ENCODE results near the gene PHC1. TPM values are rescaled to one million over a fixed set of nuclear protein-coding genes. Genes with fewer than 3 reads are reported as not detected.
"Not testable (repeated sequence)": the region's sequence is repeated elsewhere in the genome, so short reads cannot be mapped to it uniquely, and the experiment has no call there.

Gene PHC1
- polyA plus RNA-seq (2012; rRNA removed): 27.0 and 34.2 TPM in 2 replicates
- polyA plus RNA-seq (2012; cell fraction: cytosol; rRNA removed): 21.0 and 21.9 TPM in 2 replicates
- 122 and 135 TPM in 2 replicates for polyA plus RNA-seq (2012; cell fraction: nucleus; rRNA removed)

DNA sequence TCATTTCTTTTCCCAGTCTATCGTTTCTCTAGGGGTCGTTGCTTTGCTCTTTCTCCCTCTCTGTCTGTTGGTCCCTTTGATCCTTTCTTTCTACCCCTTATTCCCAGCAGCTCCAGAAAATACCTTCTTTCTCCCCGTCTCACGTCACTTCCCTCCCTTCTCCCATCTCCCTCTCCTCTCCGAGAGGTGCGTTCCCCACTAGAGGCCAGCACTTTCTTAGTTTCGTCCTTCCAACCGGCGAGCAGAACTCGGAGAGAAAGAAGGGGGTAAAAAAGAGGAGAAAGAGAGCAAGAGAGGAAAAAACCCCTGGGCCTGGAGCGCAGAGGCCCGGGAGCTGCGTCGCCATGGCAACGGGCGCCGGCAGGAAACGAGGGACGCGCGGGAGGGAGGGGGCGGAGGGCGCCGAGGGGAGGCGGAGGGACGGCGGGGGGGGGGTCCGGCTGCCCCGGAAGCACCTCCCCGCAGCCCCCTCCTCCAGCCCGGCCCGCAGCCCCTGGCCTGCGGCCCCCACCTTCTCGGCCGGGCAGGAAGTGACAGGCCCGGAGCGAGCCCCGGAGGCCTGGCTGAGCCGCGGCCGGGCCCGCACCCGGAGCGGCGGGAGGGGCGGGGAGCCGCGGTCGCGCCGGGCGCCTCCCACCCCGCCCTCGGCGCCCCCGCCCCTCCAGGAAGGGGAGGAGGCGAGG is at the start of gene PHC1:
PHC1 (plus strand) TSS at position 477 of the 683 bp plus-strand sequence. CDS start 3,169 bp downstream, outside the sequence.
- CTCF ChIA-PET: interaction anchor here (0.6 to 3.8 kb wide), 7 partner anchors 10 to 199 kb away, joined by 3 to 26 read pairs (median 4); partner anchors contain the start of gene M6PR

GRCh38 chr12:8866429-8866828 is 47.9 kb upstream of the PHC1 start:
- Histone ChIP-seq H3K36me3 (replicated peaks in 1 of 2; ENCODE audit: control insufficient read depth in 1 of 2, insufficient read depth in 2 of 2, low read length in 1 of 2) (no peaks in the 10 kb centered on the region), H4K20me1 (ENCODE audit: insufficient read depth) (no peaks in the 10 kb centered on the region), H3K9me3 (no peaks in the 10 kb centered on the region), H2AFZ (ENCODE audit: low read depth) (no peak overlapping the region), H3K9me2 (no peaks in the 10 kb centered on the region), H3K27me3 (ENCODE audit: insufficient read depth) (no peaks in the 10 kb centered on the region), H3K79me2 (ENCODE audit: insufficient read depth) (no peaks in the 10 kb centered on the region), H3K9ac (no peak overlapping the region), H3F3A (replicated peaks; ENCODE audit: insufficient read depth) (no peaks in the 10 kb centered on the region), H3K27ac (ENCODE audit: low read depth in 2 of 2, low read length in 1 of 2) (no peak overlapping the region), H3K4me2 (no peak overlapping the region), H3K4me3 (ENCODE audit: low read depth in 2 of 2, low read length in 1 of 2) (no peak overlapping the region), H3K4me1 (ENCODE audit: control insufficient read depth in 1 of 2, insufficient read depth in 2 of 2, low read depth in 1 of 2, low read length in 1 of 2) (no peaks in the 10 kb centered on the region)
- POLR2A ChIA-PET: no interaction called here
- CTCF ChIA-PET: no interaction called here
- WGBS (ENCODE audit: low lambda C conversion rate): 33% methylated on average over 2 of the region's 2 CpGs
- DNase-seq: no peak
- no peak for TF ChIP-seq TEAD4 (IDR thresholded peaks at IDR 0.05; ENCODE audit: borderline replicate concordance, insufficient read depth)
- no peak for TF ChIP-seq RFX5 (IDR thresholded peaks at IDR 0.05; ENCODE audit: low read length)
- no peak for TF ChIP-seq SMC3 (IDR thresholded peaks at IDR 0.05; ENCODE audit: low read depth, low read length)
- no peak for TF ChIP-seq PBX3 (IDR thresholded peaks at IDR 0.05)
- no peak for TF ChIP-seq RCOR1 (IDR thresholded peaks at IDR 0.05; ENCODE audit: low read length)
- TF ChIP-seq MAX (IDR thresholded peaks at IDR 0.05; ENCODE audit: low read depth): no peak
- TF ChIP-seq FOXM1 (IDR thresholded peaks at IDR 0.05; ENCODE audit: low read depth): no peak
- no peak for TF ChIP-seq CHD2 (IDR thresholded peaks at IDR 0.05; ENCODE audit: low read length, partially characterized antibody)

More for the DNA sequence above, at the start of gene PHC1:
- peak within 1 kb of the TSS; percentile 74 to 89 for H3K4me3 ChIP-seq (ENCODE audit: low read depth in 2 of 2, low read length in 1 of 2)
- 1% methylated on average over 26 of the region's 57 CpGs for WGBS (ENCODE audit: low lambda C conversion rate)
- peaks cover 11% of the 10 kb centered on the region for H3F3A ChIP-seq (replicated peaks; ENCODE audit: insufficient read depth)
- H3K9me3 ChIP-seq; H3K27me3 ChIP-seq (ENCODE audit: insufficient read depth); H3K9me2 ChIP-seq; H4K20me1 ChIP-seq (ENCODE audit: insufficient read depth): not testable (repeated sequence)
- H3K4me2 ChIP-seq: peak within 1 kb of the TSS; percentile 88
- peak within 1 kb of the TSS; percentile 99 for H2AFZ ChIP-seq (ENCODE audit: low read depth)
- peaks cover 28% of the 10 kb centered on the region for H3K79me2 ChIP-seq (ENCODE audit: insufficient read depth)
- H3K9ac ChIP-seq: peak within 1 kb of the TSS; percentile 88
- peaks cover 15 to 16% of the 10 kb centered on the region in 2 experiments; a peak in 3 of 4 replicates for H3K4me1 ChIP-seq (ENCODE audit: control insufficient read depth in 1 of 2, insufficient read depth in 2 of 2, low read depth in 1 of 2, low read length in 1 of 2)
- peaks cover 4 to 11% of the 10 kb centered on the region in 2 experiments for H3K36me3 ChIP-seq (replicated peaks in 1 of 2; ENCODE audit: control insufficient read depth in 1 of 2, insufficient read depth in 2 of 2, low read length in 1 of 2)
- TF ChIP-seq, protein P1, sequence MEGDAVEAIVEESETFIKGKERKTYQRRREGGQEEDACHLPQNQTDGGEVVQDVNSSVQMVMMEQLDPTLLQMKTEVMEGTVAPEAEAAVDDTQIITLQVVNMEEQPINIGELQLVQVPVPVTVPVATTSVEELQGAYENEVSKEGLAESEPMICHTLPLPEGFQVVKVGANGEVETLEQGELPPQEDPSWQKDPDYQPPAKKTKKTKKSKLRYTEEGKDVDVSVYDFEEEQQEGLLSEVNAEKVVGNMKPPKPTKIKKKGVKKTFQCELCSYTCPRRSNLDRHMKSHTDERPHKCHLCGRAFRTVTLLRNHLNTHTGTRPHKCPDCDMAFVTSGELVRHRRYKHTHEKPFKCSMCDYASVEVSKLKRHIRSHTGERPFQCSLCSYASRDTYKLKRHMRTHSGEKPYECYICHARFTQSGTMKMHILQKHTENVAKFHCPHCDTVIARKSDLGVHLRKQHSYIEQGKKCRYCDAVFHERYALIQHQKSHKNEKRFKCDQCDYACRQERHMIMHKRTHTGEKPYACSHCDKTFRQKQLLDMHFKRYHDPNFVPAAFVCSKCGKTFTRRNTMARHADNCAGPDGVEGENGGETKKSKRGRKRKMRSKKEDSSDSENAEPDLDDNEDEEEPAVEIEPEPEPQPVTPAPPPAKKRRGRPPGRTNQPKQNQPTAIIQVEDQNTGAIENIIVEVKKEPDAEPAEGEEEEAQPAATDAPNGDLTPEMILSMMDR (IDR thresholded peaks at IDR 0.05): peak; percentile 57
- TF ChIP-seq POLR2AphosphoS5 (IDR thresholded peaks at IDR 0.05; ENCODE audit: low read depth, low read length): peak; percentile 18; the same call in 1 of the 2 replicates
- TF ChIP-seq GABPA (IDR thresholded peaks at IDR 0.05; ENCODE audit: low read depth): peak; percentile 53; the same call in 1 of the 2 replicates
- 0 out of 2 replicates have a peak, but pooled peaks have one; percentile 40 for TF ChIP-seq MXI1 (IDR thresholded peaks at IDR 0.05; ENCODE audit: low read depth, low read length)
- TF ChIP-seq YY1 (IDR thresholded peaks at IDR 0.05; ENCODE audit: low read depth): peak; percentile 56; the same call in 1 of the 2 replicates
- peak within 1 kb of the TSS; percentile 95 to 97 for H3K27ac ChIP-seq (ENCODE audit: low read depth in 2 of 2, low read length in 1 of 2)
- DNase-seq: peak; percentile 97
- POLR2A ChIA-PET: interaction anchor here (1.3 to 2.3 kb wide), 2 partner anchors 36 to 227 kb away, joined by 4 to 19 read pairs; partner anchors contain the start of gene M6PR
